H1 (cell line): ENCODE data around the gene MYRIP. TPM values are rescaled to one million over a fixed set of nuclear protein-coding genes. Genes with fewer than 3 reads are reported as not detected.

Experiments
- HDAC6 ChIP-seq: IDR thresholded peaks from one replicate; pipeline ENCODE4 v1.7.1; 2012; ENCODE audit warnings: low read depth, mild to moderate bottlenecking, inconsistent platforms, low read length, moderate library complexity
- JUN ChIP-seq: IDR thresholded peaks from 2 replicates; pipeline ENCODE4 v1.6.1; 2011; ENCODE audit warnings: low read depth, mild to moderate bottlenecking, improper control_type of control experiment, low read length
- NANOG ChIP-seq: IDR thresholded peaks from 2 replicates; pipeline ENCODE4 v1.6.1; 2011; ENCODE audit warnings: low read length, low read depth, mild to moderate bottlenecking, inconsistent platforms; ENCODE audit not compliant: insufficient read depth, poor library complexity, severe bottlenecking
- SRF ChIP-seq: IDR thresholded peaks from 2 replicates; pipeline ENCODE4 v1.6.1; 2011; ENCODE audit warnings: mild to moderate bottlenecking, low read depth, low read length, moderate library complexity
- ZNF274 ChIP-seq: IDR thresholded peaks from 2 replicates; pipeline ENCODE4 v1.7.0; 2012; ENCODE audit warnings: low read length, borderline replicate concordance; ENCODE audit errors: extremely low read depth
- polyA plus RNA-seq, 7 experiments: library from polyadenylated mRNA; depleted of rRNA in 3 of 7; stranded (reverse) in 5 of 7; unstranded in 2 of 7; fragments of >200 nt in 5 of 7; fragments of 200-250 nt in 2 of 7; gene quantifications; 1 replicate in 5 of 7; 2 replicates in 1 of 7; 4 replicates in 1 of 7; pipeline versions ENCODE4 v1.2.1 to v1.2.3, GENCODE V29; 2011 to 2013; ENCODE audit warnings: missing spikeins in 2 of 7, mixed read lengths in 2 of 7
- total RNA-seq: library from RNA; stranded (reverse); fragmentation: NEBNext Ultra II Directional; extraction: Animal tissue kit (Norgen Biotek cat#: 25700); gene quantifications from 2 replicates; pipeline ENCODE4 v1.2.1, GENCODE V29; 2021

Gene MYRIP
- total and polyA plus RNA-seq, 2 of the 8 experiments (the other 6 are each of a cell fraction or from before 2014, with no cell fraction given): 0.54 to 4.3 TPM

DNA sequence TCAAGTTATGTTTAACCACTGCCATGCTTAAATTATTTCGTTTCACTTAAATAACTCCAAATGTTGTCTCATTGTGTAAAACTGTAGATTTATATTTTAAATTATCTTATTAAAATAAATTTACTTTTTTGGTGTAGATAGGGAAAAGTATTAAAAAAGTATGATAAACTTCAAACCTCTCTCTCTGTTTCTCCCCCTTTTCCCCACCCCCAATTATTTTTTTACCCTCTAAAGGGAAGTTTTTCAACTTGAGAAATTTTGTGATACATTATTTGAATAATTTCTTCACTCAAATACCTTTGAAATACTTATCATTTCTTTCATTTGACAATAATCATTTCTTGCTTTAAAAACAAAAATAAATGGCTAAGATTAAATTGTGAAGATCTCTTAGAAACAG, 433.2 kb downstream of the MYRIP start (continued):
- TF ChIP-seq NANOG (no peak), SRF (no peak), HDAC6 (no peak), ZNF274 (no peak), JUN (no peak)
